Skin epidermis (tissue), 12 donors: Measurements from ENCODE around the gene PICK1.
"Not testable (repeated sequence)": the region's sequence is repeated elsewhere in the genome, so short reads cannot be mapped to it uniquely, and the experiment has no call there.

Experiments used
- H3K27ac ChIP-seq, 21 experiments: fragments of 200-600 bp; sonication (generic) in 11 of 21; one replicate each; pipeline ENCODE4 v1.5.0; 2020; ENCODE audit warnings: mild to moderate bottlenecking in 3 of 21, inconsistent platforms in 2 of 21, moderate library complexity in 2 of 21
- H3K4me3 ChIP-seq, 7 experiments: fragments of 200-600 bp; sonication (generic) in 2 of 7; one replicate each; pipeline ENCODE4 v1.5.0; 2020; ENCODE audit warnings: inconsistent platforms in 2 of 7, mild to moderate bottlenecking in 2 of 7, moderate library complexity in 1 of 7

PICK1 gene

DNA sequence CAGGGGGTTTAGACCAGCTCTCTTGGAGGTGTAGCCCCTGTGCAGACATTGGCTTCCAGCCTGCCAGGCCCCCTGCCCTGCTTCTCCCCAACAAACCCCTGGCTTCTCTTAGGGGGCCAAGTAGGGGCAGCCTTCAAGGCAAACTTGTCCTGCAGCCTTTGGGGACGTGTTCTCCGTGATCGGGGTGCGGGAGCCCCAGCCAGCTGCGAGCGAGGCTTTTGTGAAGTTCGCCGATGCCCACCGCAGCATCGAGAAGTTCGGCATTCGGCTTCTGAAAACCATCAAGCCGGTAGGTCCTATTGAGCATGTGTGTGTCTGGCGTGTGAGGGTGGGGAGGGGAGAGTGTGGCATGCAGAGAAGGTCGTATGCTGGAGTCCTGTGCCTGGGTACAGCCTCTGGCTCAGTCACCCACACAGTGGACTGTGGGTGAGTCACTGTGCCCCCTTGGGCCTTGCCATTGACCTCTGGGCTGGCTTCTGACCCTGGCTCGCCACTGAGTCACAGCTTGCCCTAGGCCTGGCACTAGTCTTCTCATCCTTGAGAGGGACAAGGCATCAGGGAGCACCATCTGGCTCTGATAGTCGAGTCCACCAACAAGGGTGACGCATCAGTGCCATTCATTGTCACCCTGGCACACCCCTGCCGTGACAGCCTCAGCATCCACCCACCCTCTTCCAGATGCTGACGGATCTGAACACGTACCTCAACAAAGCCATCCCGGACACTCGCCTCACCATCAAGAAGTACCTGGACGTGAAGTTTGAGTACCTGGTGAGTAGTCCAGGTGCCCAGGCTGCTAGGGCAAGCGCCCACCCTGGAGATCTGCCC, 15.3 kb downstream of the PICK1 start:
- H3K27ac ChIP-seq, result no peak overlapping the region

DNA sequence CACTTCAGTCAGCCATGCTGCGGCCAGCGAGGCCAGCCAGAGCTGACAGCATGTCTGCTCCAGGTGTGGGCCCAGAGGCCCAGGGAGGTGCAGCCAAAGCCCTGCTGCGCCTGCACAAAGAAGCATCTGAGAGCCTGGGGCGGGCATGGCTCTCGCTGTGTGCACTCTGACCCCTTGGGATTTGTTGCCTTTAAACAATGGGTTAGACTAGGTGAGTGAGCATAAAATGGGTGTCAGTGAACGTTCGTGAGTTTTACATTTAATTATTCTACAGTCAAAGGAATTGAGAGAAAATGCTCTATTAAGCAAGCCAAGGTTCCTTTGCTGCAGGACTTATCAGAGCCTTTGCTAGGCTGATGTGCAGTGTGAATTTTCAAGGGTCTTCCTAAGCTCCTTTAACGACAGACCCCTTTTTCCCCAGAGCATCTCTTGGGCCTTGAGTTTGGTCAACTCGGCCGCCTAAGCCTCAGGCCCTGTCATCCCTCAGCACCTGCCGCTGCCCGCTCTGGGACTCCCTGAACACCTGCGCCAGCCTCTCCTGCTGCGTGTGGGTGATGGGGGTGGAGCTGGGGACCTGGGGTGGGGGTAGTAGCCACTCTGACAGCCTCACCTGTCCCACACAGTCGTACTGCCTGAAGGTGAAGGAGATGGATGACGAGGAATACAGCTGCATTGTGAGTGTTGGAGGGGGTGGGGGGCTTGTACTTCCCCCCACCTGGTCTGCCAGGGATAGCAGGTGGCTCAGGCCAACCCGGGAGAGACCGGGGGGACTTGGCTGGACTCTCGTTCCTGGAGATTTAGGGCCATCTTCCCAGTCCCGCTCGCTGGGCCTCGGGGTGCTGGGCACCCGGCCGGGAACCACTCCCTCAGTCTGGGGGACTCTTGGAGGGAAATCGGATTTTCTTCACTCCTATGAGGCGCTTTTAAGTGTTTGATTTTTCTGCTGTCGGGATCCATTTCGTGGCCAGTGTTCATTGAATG, 16.2 kb downstream of the PICK1 start:
- Histone ChIP-seq H3K4me3 (no peak overlapping the region), H3K27ac (no peak overlapping the region)

More for the DNA sequence above, 15.3 kb downstream of the PICK1 start:
- no peak overlapping the region for H3K4me3 ChIP-seq

DNA sequence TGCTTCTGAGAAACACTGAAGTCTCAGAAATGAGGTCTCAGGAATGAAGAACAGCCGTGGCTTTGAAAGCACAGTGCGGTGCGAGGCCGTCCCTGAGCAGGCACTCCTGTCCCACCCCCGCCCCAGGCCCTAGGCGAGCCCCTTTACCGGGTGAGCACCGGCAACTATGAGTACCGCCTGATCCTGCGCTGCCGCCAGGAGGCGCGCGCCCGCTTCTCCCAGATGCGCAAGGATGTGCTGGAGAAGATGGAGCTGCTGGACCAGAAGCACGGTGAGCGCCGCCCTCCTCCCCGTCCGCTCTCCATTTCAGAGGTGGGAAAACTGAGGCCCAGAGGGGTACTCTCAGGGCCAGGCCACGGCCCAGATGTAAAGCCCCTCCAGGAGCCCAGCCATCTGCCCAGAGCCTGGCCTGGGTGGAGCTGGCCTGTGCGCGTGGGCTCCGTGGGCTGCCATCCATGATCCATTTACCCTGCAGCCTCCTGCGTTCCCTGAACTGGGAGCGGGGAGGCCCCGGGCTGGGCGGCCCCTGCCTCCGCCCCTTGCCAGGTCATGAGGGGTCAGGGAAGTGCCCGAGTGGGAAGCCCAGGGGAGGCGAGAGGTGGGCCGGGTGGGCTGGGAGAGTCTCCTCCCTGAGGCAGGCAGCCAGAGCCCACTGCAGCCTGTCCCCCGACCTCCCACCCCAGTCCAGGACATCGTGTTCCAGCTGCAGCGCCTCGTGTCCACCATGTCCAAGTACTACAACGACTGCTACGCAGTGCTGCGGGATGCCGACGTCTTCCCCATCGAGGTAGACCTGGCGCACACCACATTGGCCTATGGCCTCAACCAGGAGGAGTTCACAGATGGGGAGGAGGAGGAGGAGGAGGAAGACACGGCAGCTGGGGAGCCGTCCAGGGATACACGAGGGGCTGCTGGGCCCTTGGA, 17.2 kb downstream of the PICK1 start:
- Histone ChIP-seq H3K4me3 (no peak overlapping the region), H3K27ac (no peak overlapping the region)

DNA sequence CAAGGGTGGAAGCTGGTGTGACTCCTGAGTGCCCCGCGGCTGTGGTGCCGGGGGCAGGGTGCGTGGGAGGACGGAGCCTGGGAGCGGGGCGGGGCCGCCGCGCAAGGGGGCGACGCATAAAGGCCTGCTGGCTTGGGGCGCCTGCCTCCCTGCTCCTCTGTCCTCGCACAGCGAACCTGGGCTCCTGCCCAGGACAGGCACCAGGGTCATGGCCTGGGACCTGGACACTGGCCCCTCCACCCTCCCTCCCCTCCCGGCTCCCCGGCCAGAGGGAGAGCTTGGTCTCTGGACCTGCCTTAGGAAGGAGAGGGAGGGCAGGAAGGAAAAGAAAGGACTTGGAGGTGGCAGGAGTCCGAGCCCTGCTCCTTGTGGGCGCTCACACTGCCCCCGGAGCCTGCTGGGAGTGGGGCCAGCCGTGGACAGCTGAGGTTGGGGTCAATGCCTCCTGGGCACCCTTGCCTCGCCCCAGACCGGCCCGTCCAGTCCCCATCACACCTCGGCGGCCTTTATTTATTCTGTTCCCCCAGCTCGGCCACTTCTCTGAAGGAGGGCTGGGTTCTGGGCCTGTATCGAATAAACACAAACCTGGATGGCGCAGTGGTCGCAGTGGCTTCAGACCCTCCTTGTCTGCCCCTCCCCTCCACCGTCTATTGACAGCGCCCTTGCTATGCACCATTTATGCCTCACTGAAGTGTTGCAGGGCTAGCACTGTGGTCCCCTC, 18.1 kb downstream of the PICK1 start:
- Histone ChIP-seq H3K27ac (no peak overlapping the region), H3K4me3 (no peak overlapping the region)

DNA sequence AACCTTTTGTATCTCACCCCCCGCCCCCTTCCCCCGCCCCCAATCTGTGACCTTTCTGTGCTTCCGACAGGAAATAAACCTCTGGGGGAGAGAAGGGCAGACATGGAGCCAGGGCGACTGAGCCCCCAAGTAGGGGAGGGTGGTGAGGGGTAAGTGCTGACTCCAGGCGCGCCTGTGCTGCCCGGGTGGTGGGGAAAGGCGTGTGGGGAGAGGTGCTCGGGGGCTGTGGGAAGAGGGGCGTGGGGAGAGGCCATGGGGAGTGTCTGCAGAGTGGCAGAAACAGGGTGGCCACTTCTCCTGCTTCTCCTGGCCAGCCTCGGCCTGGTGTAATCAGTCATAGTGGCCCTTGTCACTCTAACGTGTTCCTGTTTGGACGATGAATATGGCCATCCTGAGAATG, 18.8 kb downstream of the PICK1 start:
- Histone ChIP-seq H3K27ac (no peak overlapping the region), H3K4me3 (no peak overlapping the region)

DNA sequence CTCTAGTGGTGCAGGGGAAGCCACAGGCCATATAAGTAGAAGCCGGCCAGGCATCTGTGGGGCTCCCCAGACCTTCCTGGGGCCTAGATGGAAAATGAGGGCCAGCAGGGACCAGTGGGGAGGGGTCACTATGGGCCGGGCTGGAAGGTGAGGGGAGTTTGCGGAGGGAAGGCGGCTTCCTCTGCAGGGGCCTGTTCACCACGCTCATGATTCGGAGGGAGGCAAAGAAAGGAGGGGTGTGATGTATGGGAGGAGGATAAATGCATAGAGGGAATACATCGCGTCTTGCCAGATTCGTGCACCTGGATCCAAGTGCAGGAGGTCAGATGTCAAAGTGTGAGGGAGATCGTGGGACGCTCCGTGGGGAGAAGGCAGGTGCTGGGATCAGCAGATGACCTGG, 19.9 kb downstream of the PICK1 start:
- H3K27ac ChIP-seq, result no peak overlapping the region
- H3K4me3 ChIP-seq, result no peak overlapping the region

DNA sequence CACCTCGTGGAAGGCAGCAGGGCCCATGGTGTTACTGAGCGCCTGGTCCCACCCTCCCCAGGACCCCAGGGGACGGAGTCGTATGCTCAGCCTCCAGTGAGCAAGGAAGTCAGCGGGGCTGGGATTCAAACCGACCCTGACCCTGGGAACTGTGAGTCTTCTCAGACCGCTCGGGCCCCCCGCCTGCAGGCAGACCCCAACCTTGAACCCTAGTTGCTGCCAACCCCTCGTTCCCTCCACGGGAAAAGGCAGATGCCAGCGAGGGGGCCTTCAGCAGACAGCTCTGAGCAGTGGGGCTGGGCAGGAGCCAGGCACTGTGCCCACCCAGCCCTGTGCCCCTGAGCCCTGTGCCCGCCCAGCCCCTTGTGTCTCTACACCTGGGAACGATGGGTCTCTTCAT, 20.4 kb downstream of the PICK1 start:
- H3K4me3 ChIP-seq, result no peak overlapping the region
- H3K27ac ChIP-seq, result no peak overlapping the region

DNA sequence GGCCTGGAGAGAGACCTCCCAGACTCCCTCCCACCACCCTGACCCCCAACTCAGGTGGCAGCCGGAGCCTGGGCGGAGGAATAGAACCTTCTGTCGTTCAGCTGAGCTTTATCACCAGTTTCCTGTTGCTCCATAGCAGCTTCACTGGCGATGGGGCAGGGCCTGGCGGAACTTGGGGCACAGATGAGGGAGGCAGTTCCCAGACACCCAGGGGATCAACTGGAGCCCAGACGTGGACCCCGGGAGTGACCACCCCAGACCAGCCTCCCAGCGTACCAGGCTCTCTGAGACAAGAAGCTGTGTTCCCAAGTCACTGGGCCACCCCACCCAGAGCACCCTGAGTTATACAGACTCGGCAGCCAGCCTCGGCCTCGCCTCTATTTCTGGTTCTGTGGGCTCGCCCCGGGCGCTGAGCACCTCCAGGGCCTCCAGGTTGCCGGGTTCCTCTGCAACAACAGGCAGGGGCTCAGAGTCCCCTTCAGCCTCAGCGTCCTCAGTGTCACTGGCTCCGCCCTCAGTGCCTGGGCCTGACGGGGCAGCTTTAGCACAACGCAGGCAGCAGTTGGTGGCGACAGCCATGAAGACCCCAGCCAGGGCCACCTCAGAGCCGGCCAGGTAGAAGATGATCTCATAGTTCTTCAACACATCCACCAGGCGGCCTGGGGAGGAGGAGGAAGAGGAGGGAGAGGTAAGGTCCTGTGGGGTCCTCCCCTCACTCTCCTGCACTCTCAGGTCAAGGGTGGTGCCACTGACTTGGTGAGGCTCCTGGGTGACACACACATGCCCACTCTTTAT, 21.0 kb downstream of the PICK1 start:
- Histone ChIP-seq H3K27ac (no peak overlapping the region), H3K4me3 (no peak overlapping the region)

DNA sequence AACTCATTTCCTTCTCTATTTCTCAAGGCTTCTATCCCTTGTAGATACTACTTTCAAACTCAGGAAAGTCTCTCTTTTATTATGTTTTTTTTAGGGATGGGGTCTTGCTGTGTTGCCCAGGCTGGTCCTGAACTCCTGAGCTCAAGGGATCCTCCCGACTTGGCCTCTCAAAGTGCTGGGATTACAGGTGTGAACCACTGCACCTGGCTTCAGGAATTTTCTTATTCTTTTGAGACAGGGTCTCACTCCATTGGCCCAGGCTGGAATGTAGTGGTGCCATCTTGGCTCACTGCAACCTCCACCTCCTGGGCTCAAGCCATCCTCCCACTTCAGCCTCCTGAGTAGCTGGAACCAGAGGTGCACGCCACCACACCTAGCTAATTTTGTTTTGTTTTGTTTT, 22.0 kb downstream of the PICK1 start:
- H3K27ac ChIP-seq, result not testable (repeated sequence)

DNA sequence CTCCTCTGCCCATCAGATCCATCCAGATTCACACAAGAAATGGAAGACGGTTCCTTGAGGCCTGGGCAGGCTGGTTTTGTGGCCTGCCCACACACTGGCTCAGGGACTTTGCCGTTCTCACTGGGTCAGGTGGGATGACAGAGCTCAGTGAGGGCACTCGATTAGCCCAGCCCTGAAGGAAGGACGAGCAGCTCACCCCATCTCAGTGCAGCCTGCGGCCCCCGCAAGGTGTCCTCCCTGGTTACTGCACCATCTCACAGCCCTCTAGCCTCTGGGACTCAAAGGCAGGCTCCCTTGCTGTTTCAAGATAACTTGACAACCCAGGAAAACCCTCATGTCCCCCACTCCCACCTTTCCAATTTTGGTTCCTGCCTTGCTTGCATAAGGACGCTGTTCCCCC, 22.6 kb downstream of the PICK1 start:
- Histone ChIP-seq H3K4me3 (no peak overlapping the region), H3K27ac (no peak overlapping the region)

More for the DNA sequence above, 22.0 kb downstream of the PICK1 start:
- H3K4me3 ChIP-seq, result not testable (repeated sequence)

DNA sequence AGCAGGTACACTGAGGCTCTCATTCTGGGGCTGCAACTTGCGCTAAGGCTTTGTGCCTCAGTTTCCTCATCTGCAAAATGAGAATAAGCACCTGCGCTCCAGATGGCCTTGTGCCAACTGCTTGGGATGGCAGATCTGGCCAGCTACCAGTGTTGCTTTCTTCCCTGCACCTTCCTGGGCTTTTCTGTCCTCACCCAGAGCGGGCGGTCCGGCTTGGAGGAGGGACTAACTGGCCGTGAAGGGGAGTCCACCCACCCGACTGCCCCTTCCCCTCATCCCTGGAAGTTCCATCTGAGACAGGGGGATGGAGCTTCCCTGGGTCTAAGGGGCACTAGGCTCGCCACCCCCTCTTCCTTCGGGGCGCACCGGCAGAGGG, 23.3 kb downstream of the PICK1 start:
- Histone ChIP-seq H3K4me3 (peak overlapping the region in 4 of 7 experiments; percentile 15 to 36 (median 20)), H3K27ac (peak overlapping the region in 1 of 21 experiments; percentile 18)

DNA sequence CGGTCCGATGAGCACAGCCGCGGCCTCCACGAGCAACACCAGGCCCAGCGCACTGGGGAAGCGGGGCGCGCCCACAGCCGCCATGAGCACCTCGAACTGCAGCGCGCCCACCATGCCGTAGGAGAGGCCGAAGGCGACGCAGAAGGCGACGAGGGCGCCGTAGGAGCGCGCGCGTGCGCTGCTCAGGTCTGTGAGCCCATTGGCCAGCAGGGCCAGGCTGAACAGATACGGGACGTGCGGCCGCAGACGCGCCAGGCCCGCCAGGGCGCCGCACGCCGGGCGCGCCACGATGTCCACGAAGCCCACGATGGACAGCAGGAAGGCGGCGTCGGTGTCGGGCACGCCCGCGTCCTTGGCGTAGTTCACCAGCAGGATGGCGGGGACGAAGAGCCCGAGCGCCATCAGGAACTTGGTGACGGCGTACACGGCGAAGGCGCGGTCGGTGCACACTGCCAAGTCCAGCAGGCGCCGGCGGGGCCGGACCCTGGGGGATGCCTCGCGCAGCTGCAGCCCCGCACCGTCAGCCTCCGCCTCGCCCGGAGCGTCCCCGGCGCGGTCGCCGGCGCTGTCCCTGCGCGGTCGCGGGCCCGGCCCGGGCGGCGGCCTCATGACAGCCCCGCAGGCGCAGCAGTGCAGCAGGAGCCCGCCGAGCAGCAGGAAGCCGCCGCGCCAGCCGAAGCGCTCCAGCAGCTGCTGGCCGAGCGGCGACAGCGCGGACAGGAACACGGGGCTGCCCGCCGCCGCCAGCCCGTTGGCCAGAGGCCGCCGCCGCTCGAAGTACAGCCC, 23.8 kb downstream of the PICK1 start:
- H3K27ac ChIP-seq, result peak overlapping the region in 1 of 21 experiments; percentile 18
- peak overlapping the region; percentile 15 to 36 (median 20) for H3K4me3 ChIP-seq

DNA sequence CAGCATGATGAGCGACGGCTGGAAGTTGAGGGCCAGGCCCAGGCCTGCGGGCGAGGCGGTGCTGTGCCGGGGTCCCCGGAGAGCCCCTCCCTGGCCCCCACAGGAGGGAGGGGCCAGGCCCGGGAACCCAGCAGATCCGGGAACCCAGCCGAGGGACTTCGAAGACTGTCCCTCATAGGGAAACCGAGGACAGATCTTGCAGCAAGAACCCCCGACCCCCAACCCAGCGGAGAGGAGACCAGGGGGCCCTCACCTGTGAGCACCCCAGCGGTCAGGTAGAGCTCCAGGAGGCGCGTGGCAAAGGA, 24.4 kb downstream of the PICK1 start:
- Histone ChIP-seq H3K27ac (no peak overlapping the region), H3K4me3 (peak overlapping the region; percentile 15 to 36 (median 20))

DNA sequence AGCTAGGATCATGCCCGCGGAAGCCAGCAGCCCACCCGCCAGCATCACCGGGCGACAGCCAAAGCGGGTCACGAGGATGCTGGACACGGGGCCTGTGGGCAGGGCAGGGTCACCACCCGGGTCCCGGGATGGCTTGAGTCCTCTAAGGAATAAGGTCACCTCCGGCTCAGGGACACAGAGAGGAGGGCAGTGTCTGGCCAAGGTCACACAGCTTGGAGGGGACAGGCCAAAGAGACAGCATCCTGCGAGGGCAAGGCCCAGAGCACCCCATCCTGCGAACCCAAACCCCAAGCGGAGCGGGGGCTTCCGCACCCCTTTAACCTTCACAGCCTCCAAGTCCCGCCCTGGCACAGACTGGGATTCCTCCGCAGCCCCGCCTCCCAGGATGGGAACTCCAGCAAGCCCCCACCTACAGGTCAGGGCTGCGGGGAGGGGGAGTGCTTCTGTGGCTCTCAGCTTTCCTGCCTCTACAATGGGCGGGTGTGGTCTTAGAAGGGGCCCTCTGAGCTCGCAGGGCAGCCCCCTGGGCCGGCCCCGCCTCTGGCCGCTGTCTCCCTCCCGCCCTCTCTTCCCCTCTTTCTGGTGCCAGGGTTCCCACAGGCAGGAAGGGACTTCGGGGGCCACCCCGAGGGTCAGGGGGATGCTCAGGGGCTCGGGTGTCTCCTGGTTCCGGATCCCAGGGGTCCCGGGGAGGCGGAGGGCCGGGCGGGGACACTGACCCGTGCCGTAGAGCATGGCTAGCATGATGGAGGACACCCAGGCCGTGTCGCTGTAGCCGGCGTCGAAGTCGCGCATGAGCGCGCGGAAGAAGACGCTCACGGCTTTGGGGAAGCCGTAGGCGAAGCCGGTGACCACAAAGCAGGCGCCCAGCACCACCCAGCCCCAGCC, 25.0 kb downstream of the PICK1 start:
- peak overlapping the region in 3 of 7 experiments; percentile 15 to 36 (median 26) for H3K4me3 ChIP-seq
- peak overlapping the region in 1 of 21 experiments; percentile 10 for H3K27ac ChIP-seq

DNA sequence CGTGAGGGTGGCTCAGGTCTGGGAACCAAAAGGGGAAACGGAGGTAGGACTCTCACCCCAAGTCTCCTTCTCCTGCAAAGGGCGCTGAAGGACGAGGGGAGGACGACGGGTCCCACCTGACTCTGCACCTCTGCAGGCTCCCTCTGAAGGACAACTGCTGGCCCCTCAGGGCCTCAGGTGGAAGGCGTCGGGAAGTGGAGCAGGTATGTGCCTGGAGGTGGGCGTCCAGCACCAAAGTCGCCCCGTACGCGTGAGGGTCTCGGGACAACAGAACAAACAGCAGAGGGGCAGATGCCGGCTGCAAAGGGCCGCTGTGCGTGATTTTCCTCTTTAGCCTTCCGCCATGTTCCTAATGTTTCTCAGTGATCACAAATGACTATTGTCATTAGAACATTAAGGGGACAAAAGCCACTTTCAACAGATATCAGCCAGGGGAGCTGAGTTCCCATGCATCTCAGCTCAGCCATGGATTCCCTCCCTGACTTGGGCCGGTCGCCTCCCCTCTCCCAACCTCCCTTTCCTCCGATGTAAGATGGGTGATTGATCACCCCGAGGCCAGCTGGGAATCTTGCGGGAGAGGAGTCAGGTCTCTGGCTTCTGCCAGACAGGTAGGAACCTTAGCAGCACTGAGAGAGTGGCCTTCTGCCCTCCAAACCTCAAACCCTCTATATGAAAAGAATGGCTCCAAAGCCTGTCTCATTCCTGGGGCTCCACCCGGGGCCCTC, 25.9 kb downstream of the PICK1 start:
- Histone ChIP-seq H3K27ac (peak overlapping the region in 1 of 21 experiments; percentile 10), H3K4me3 (no peak overlapping the region)
